Liver (tissue), 10 donors: ENCODE measurements around the gene FBXW9. TPM values are rescaled to one million over a fixed set of nuclear protein-coding genes. Genes with fewer than 3 reads are reported as not detected.

Experiments used
- DNase-seq: peaks from one replicate; pipeline ENCODE4 v3.0.0-alpha.2; 2017; ENCODE audit warnings: low spot score
- H3K27ac ChIP-seq, 2 donors: one replicate each; pipeline ENCODE4 v1.7.0; 2013; ENCODE audit warnings: inconsistent platforms in 2 of 2, low read length in 2 of 2, control low read depth in 1 of 2, low read depth in 1 of 2, mild to moderate bottlenecking in 1 of 2
- H3K27me3 ChIP-seq, 4 donors: one replicate each; pipeline versions ENCODE4 v1.6.1 to v1.7.0; 2013; ENCODE audit warnings: low read length in 3 of 4, inconsistent platforms in 1 of 4, mild to moderate bottlenecking in 1 of 4, moderate library complexity in 1 of 4; ENCODE audit not compliant: control insufficient read depth in 4 of 4, insufficient read depth in 4 of 4
- H3K36me3 ChIP-seq, 4 donors: one replicate each; pipeline versions ENCODE4 v1.6.1 to v1.7.0; 2013; ENCODE audit warnings: low read length in 3 of 4, mild to moderate bottlenecking in 3 of 4, low read depth in 1 of 4, moderate library complexity in 1 of 4; ENCODE audit not compliant: control insufficient read depth in 4 of 4, insufficient read depth in 3 of 4
- H3K4me1 ChIP-seq, 4 donors: one replicate each; pipeline versions ENCODE4 v1.6.1 to v1.7.0; 2013; ENCODE audit warnings: low read length in 3 of 4, mild to moderate bottlenecking in 3 of 4, moderate library complexity in 1 of 4; ENCODE audit not compliant: control insufficient read depth in 4 of 4, insufficient read depth in 4 of 4
- H3K4me3 ChIP-seq, 3 donors: one replicate each; pipeline versions ENCODE4 v1.6.1 to v1.7.0; 2013; ENCODE audit warnings: low read length in 3 of 3, control low read depth in 1 of 3, low read depth in 1 of 3, mild to moderate bottlenecking in 1 of 3
- H3K9ac ChIP-seq, 2 donors: one replicate each; pipeline ENCODE4 v1.7.0; 2013; ENCODE audit warnings: low read length in 2 of 2, mild to moderate bottlenecking in 2 of 2, moderate library complexity in 2 of 2, control low read depth in 1 of 2, low read depth in 1 of 2
- H3K9me3 ChIP-seq, 4 donors: one replicate each; pipeline versions ENCODE4 v1.6.1 to v1.7.0; 2013; ENCODE audit warnings: low read length in 3 of 4; ENCODE audit not compliant: control insufficient read depth in 4 of 4
- CTCF ChIP-seq: fragments of 150-350 bp; IDR thresholded peaks from 2 replicates; pipeline ENCODE4 v1.5.1; 2017; ENCODE audit warnings: improper control_type of control experiment, low read depth, low read length; ENCODE audit not compliant: missing input control
- HNF4A ChIP-seq, 2 donors: conservative IDR thresholded peaks; 2 replicates each; pipeline ENCODE4 v1.6.1; 2016; ENCODE audit warnings: antibody characterized with exemption in 2 of 2, mild to moderate bottlenecking in 2 of 2
- MAX ChIP-seq: IDR thresholded peaks from 2 replicates; pipeline ENCODE4 v1.6.1; 2016; ENCODE audit warnings: antibody characterized with exemption
- RAD21 ChIP-seq, 2 donors: IDR thresholded peaks; 2 replicates each; pipeline ENCODE4 v1.6.1; 2016; ENCODE audit warnings: antibody characterized with exemption in 2 of 2, mild to moderate bottlenecking in 2 of 2
- RXRA ChIP-seq, 2 donors: IDR thresholded peaks; 2 replicates each; pipeline ENCODE4 v1.6.1; 2017 to 2018; ENCODE audit warnings: antibody characterized with exemption in 2 of 2, mild to moderate bottlenecking in 1 of 2
- TAF1 ChIP-seq: conservative IDR thresholded peaks from 2 replicates; pipeline ENCODE4 v1.6.1; 2016; ENCODE audit warnings: antibody characterized with exemption, mild to moderate bottlenecking
- WGBS: extraction: QIAGEN DNeasy Blood & Tissue Kit; methylation state at CpG from one replicate; pipeline ENCODE4 v1.1.7; 2013; 5-methylcytosine and 5-hydroxymethylcytosine counted together
- polyA plus RNA-seq, 2 donors: library from polyadenylated mRNA; stranded (reverse) in 1 of 2; unstranded in 1 of 2; fragments of 200-250 nt in 1 of 2; fragments of >200 nt in 1 of 2; fragmentation: Nextera tagmentation in 1 of 2; extraction: Ambion mirVana in 1 of 2; gene quantifications; one replicate each; pipeline versions ENCODE4 v1.2.1 to v1.2.3, GENCODE V29; 2013 to 2015
- small RNA-seq: library from RNA; depleted of rRNA; stranded (forward); fragments of <200 nt; gene quantifications from one replicate; pipeline ENCODE3, GENCODE V24; 2014
- total RNA-seq, 2 donors: library from RNA; depleted of rRNA; stranded (reverse); fragments of >200 nt; gene quantifications; one replicate each; pipeline ENCODE4 v1.2.3, GENCODE V29; 2014
- TF ChIP-seq, protein P1 (sequence below): IDR thresholded peaks from 2 replicates; pipeline ENCODE4 v1.6.1; 2016; ENCODE audit warnings: antibody characterized with exemption
- donor health status: healthy.
- donor health status: healthy.
- donor health status: healthy.
- donor health status: healthy.
- donor health status: healthy.

FBXW9 gene
- total and polyA plus RNA-seq, 4 donors: 2.3 to 4.0 (median 3.0) TPM

GRCh38 chr19:12639901-12640613, 56.4 kb downstream of the FBXW9 start:
- H3K4me3 ChIP-seq: peak overlapping the region in 1 of 3 donors; percentile 24
- peaks cover 0 to 3% (median 1%) of the 10 kb centered on the region in 4 donors for H3K4me1 ChIP-seq
- H3K36me3 ChIP-seq: no peaks in the 10 kb centered on the region
- TF ChIP-seq MAX (no peak), HNF4A (conservative IDR thresholded peaks at IDR 0.05) (no peak), TAF1 (no peak), RXRA (IDR thresholded peaks at IDR 0.05) (no peak), CTCF (peak; percentile 62), RAD21 (IDR thresholded peaks at IDR 0.05) (peak; percentile 47 to 76)
- TF ChIP-seq, protein P1, sequence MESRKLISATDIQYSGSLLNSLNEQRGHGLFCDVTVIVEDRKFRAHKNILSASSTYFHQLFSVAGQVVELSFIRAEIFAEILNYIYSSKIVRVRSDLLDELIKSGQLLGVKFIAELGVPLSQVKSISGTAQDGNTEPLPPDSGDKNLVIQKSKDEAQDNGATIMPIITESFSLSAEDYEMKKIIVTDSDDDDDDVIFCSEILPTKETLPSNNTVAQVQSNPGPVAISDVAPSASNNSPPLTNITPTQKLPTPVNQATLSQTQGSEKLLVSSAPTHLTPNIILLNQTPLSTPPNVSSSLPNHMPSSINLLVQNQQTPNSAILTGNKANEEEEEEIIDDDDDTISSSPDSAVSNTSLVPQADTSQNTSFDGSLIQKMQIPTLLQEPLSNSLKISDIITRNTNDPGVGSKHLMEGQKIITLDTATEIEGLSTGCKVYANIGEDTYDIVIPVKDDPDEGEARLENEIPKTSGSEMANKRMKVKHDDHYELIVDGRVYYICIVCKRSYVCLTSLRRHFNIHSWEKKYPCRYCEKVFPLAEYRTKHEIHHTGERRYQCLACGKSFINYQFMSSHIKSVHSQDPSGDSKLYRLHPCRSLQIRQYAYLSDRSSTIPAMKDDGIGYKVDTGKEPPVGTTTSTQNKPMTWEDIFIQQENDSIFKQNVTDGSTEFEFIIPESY: no peak
- DNase-seq: peak; percentile 83
- no peak overlapping the region for H3K9ac ChIP-seq
- no peaks in the 10 kb centered on the region for H3K27me3 ChIP-seq
- H3K9me3 ChIP-seq: no peaks in the 10 kb centered on the region
- H3K27ac ChIP-seq: no peak overlapping the region
- WGBS: 16% methylated on average over 39 of the region's 39 CpGs

Small RNAs within 50 kb of the gene (small RNA-seq; reads per million reads assigned to genes)
- gene SNORD41: 90.1 reads per million, percentile 97 among the genes with 10 or more reads in this experiment

Other genes with a start within 250 kb of the FBXW9 start
- 1 to 10 TPM; 1.3 to 1.9 TPM for gene ZNF709, start 211.8 kb downstream of the FBXW9 start, total RNA-seq
- gene ZNF709, start 211.8 kb downstream of the FBXW9 start, polyA plus RNA-seq: under 1 TPM; 0.24 to 0.25 TPM
- gene ZNF564, start 145.1 kb downstream of the FBXW9 start, total RNA-seq: 1 to 10 TPM; 8.3 to 8.6 TPM
- 1 to 10 TPM; 2.4 to 3.3 TPM for gene ZNF564, start 145.1 kb downstream of the FBXW9 start, polyA plus RNA-seq
- gene ZNF490, start 85.8 kb downstream of the FBXW9 start, total RNA-seq: 1 to 10 TPM; 3.5 to 6.1 TPM
- gene ZNF490, start 85.8 kb downstream of the FBXW9 start, polyA plus RNA-seq: 1 to 10 TPM in 1 of 2 donors, under 1 TPM in 1; 0.93 to 1.0 TPM
- 10 to 100 TPM in 1 of 2 donors, 1 to 10 TPM in 1; 9.2 to 10.3 TPM for gene ZNF791, start 85.7 kb downstream of the FBXW9 start, total RNA-seq
- gene ZNF791, start 85.7 kb downstream of the FBXW9 start, polyA plus RNA-seq: 1 to 10 TPM; 3.1 to 4.8 TPM
- gene MAN2B1, start 29.9 kb downstream of the FBXW9 start, total RNA-seq: 10 to 100 TPM; 41.3 to 42.9 TPM
- 10 to 100 TPM; 23.5 to 28.9 TPM for gene MAN2B1, start 29.9 kb downstream of the FBXW9 start, polyA plus RNA-seq
- gene WDR83, start 29.8 kb downstream of the FBXW9 start, total RNA-seq: 1 to 10 TPM; 4.0 to 5.1 TPM
- 1 to 10 TPM; 3.9 to 4.4 TPM for gene WDR83, start 29.8 kb downstream of the FBXW9 start, polyA plus RNA-seq
- 10 to 100 TPM; 29.1 to 53.9 TPM for gene DHPS, start 14.8 kb downstream of the FBXW9 start, total RNA-seq
- 10 to 100 TPM; 34.8 to 50.3 TPM for gene DHPS, start 14.8 kb downstream of the FBXW9 start, polyA plus RNA-seq
- not detected for gene GNG14, start 8.6 kb downstream of the FBXW9 start, total RNA-seq
- not detected for gene GNG14, start 8.6 kb downstream of the FBXW9 start, polyA plus RNA-seq
- gene TNPO2, start 27.3 kb upstream of the FBXW9 start, total RNA-seq: 10 to 100 TPM; 19.6 to 22.2 TPM
- 10 to 100 TPM in 1 of 2 donors, 1 to 10 TPM in 1; 6.3 to 12.1 TPM for gene TNPO2, start 27.3 kb upstream of the FBXW9 start, polyA plus RNA-seq
- 10 to 100 TPM; 69.3 to 84.3 TPM for gene TRIR, start 38.1 kb upstream of the FBXW9 start, total RNA-seq
- gene TRIR, start 38.1 kb upstream of the FBXW9 start, polyA plus RNA-seq: 100 to 1,000 TPM; 106 to 169 TPM
- gene GET3, start 40.9 kb upstream of the FBXW9 start, total RNA-seq: 10 to 100 TPM; 23.4 to 31.0 TPM
- gene GET3, start 40.9 kb upstream of the FBXW9 start, polyA plus RNA-seq: 10 to 100 TPM; 22.8 to 44.1 TPM
- not detected for gene BEST2, start 55.2 kb upstream of the FBXW9 start, total RNA-seq
- not detected for gene BEST2, start 55.2 kb upstream of the FBXW9 start, polyA plus RNA-seq
- 10 to 100 TPM; 11.3 to 36.4 TPM for gene HOOK2, start 78.9 kb upstream of the FBXW9 start, total RNA-seq
- gene HOOK2, start 78.9 kb upstream of the FBXW9 start, polyA plus RNA-seq: 10 to 100 TPM; 12.9 to 17.0 TPM
- gene JUNB, start 94.9 kb upstream of the FBXW9 start, total RNA-seq: 10 to 100 TPM; 68.6 to 79.2 TPM
- gene JUNB, start 94.9 kb upstream of the FBXW9 start, polyA plus RNA-seq: 10 to 100 TPM; 32.7 to 44.6 TPM
- 1,000 to 10,000 TPM in 1 of 2 donors, 100 to 1,000 TPM in 1; 222 to 1,737 TPM for gene PRDX2, start 105.2 kb upstream of the FBXW9 start, total RNA-seq
- 100 to 1,000 TPM; 265 to 301 TPM for gene PRDX2, start 105.2 kb upstream of the FBXW9 start, polyA plus RNA-seq
- under 1 TPM in 1 of 2 donors, not detected in 1; 0.33 TPM for gene THSD8, start 105.4 kb upstream of the FBXW9 start, total RNA-seq
- gene THSD8, start 105.4 kb upstream of the FBXW9 start, polyA plus RNA-seq: under 1 TPM; 0.22 to 0.35 TPM
- gene RNASEH2A, start 110.0 kb upstream of the FBXW9 start, total RNA-seq: 10 to 100 TPM in 1 of 2 donors, 1 to 10 TPM in 1; 1.8 to 17.5 TPM
- 1 to 10 TPM; 2.3 to 4.6 TPM for gene RNASEH2A, start 110.0 kb upstream of the FBXW9 start, polyA plus RNA-seq
- gene RTBDN, start 137.9 kb upstream of the FBXW9 start, total RNA-seq: not detected
- gene RTBDN, start 137.9 kb upstream of the FBXW9 start, polyA plus RNA-seq: not detected
- gene MAST1, start 141.9 kb upstream of the FBXW9 start, total RNA-seq: under 1 TPM; 0.08 to 0.19 TPM
- under 1 TPM; 0.26 to 0.54 TPM for gene MAST1, start 141.9 kb upstream of the FBXW9 start, polyA plus RNA-seq
- gene DNASE2, start 184.8 kb upstream of the FBXW9 start, total RNA-seq: 10 to 100 TPM; 11.9 to 13.7 TPM
- gene DNASE2, start 184.8 kb upstream of the FBXW9 start, polyA plus RNA-seq: 10 to 100 TPM; 11.3 to 18.4 TPM
- gene KLF1, start 190.6 kb upstream of the FBXW9 start, total RNA-seq: 100 to 1,000 TPM in 1 of 2 donors, not detected in 1; 234 TPM
- gene KLF1, start 190.6 kb upstream of the FBXW9 start, polyA plus RNA-seq: not detected
- gene GCDH, start 194.5 kb upstream of the FBXW9 start, total RNA-seq: 100 to 1,000 TPM in 1 of 2 donors, 10 to 100 TPM in 1; 65.8 to 118 TPM
- gene GCDH, start 194.5 kb upstream of the FBXW9 start, polyA plus RNA-seq: 10 to 100 TPM; 68.6 to 87.7 TPM
- under 1 TPM in 1 of 2 donors, not detected in 1; 0.42 TPM for gene SYCE2, start 222.7 kb upstream of the FBXW9 start, total RNA-seq
- under 1 TPM; 0.07 to 0.43 TPM for gene SYCE2, start 222.7 kb upstream of the FBXW9 start, polyA plus RNA-seq
- 10 to 100 TPM; 29.8 to 34.0 TPM for gene FARSA, start 237.1 kb upstream of the FBXW9 start, total RNA-seq
- 10 to 100 TPM; 34.7 to 50.1 TPM for gene FARSA, start 237.1 kb upstream of the FBXW9 start, polyA plus RNA-seq
- gene CALR, start 242.0 kb upstream of the FBXW9 start, total RNA-seq: 1,000 to 10,000 TPM in 1 of 2 donors, 100 to 1,000 TPM in 1; 618 to 1,316 TPM
- 1,000 to 10,000 TPM in 1 of 2 donors, 100 to 1,000 TPM in 1; 913 to 1,228 TPM for gene CALR, start 242.0 kb upstream of the FBXW9 start, polyA plus RNA-seq
- 100 to 1,000 TPM in 1 of 2 donors, 10 to 100 TPM in 1; 42.9 to 112 TPM for gene RAD23A, start 249.2 kb upstream of the FBXW9 start, total RNA-seq
- 10 to 100 TPM; 45.0 to 88.6 TPM for gene RAD23A, start 249.2 kb upstream of the FBXW9 start, polyA plus RNA-seq